ENCODE measurements around the gene STAMBPL1. TPM values are rescaled to one million over a fixed set of nuclear protein-coding genes. Genes with fewer than 3 reads are reported as not detected.

The STAMBPL1 gene
- total RNA-seq, 2 donors from 2014 or later: 28.2 to 39.9 TPM

- H3K9me3 Mint-ChIP-seq: peaks cover 0 to 1% of the 10 kb centered on the region in 2 donors
- peaks cover 30% of the 10 kb centered on the region for H3K27me3 Mint-ChIP-seq (ENCODE audit: low read depth)
- DNase-seq (no peak), ATAC-seq (replicated peaks in 1 of 2) (peak; percentile 45 to 48)
- no peak overlapping the region for H3K27ac Mint-ChIP-seq
- H3K36me3 Mint-ChIP-seq (ENCODE audit: insufficient read depth in 2 of 2): no peaks in the 10 kb centered on the region
- peaks cover 5% of the 10 kb centered on the region for H3K4me1 Mint-ChIP-seq (ENCODE audit: low read depth)
- H3K4me3 Mint-ChIP-seq: no peak overlapping the region
These were observed 38.5 kb upstream of the STAMBPL1 start for GRCh38 chr10:88841316-88842111.

GRCh38 chr10:88843171-88843570, 36.9 kb upstream of the STAMBPL1 start:
- Mint-ChIP-seq H3K9me3 (peaks cover 0 to 1% of the 10 kb centered on the region in 2 donors), H3K4me3 (no peak overlapping the region), H3K27ac (no peak overlapping the region), H3K36me3 (ENCODE audit: insufficient read depth in 2 of 2) (no peaks in the 10 kb centered on the region), H3K4me1 (ENCODE audit: low read depth) (peaks cover 14% of the 10 kb centered on the region), H3K27me3 (ENCODE audit: low read depth) (peaks cover 30% of the 10 kb centered on the region)
- ATAC-seq (replicated peaks in 1 of 2) (no peak), DNase-seq (no peak)

- peak overlapping the region; percentile 99 for H3K27ac Mint-ChIP-seq
- H3K4me1 Mint-ChIP-seq (ENCODE audit: low read depth): peaks cover 35% of the 10 kb centered on the region
- no peaks in the 10 kb centered on the region for H3K9me3 Mint-ChIP-seq
- peaks cover 36% of the 10 kb centered on the region for H3K27me3 Mint-ChIP-seq (ENCODE audit: low read depth)
- DNase-seq (no peak), ATAC-seq (replicated peaks in 1 of 2) (peak; percentile 75 to 80)
- H3K4me3 Mint-ChIP-seq: peak overlapping the region; percentile 56 to 92
- no peaks in the 10 kb centered on the region for H3K36me3 Mint-ChIP-seq (ENCODE audit: insufficient read depth in 2 of 2)
These were observed 31.5 kb upstream of the STAMBPL1 start for GRCh38 chr10:88848499-88848898.

GRCh38 chr10:88849234-88849633, 30.8 kb upstream of the STAMBPL1 start:
- no peak for DNase-seq
- H3K27ac Mint-ChIP-seq: peak overlapping the region; percentile 99
- peak overlapping the region; percentile 56 to 92 for H3K4me3 Mint-ChIP-seq
- H3K4me1 Mint-ChIP-seq (ENCODE audit: low read depth): peaks cover 38% of the 10 kb centered on the region
- H3K36me3 Mint-ChIP-seq (ENCODE audit: insufficient read depth in 2 of 2): no peaks in the 10 kb centered on the region
- peaks cover 29% of the 10 kb centered on the region for H3K27me3 Mint-ChIP-seq (ENCODE audit: low read depth)
- ATAC-seq (replicated peaks in 1 of 2): peak; percentile 87 to 89
- H3K9me3 Mint-ChIP-seq: no peaks in the 10 kb centered on the region

- H3K9me3 Mint-ChIP-seq: no peaks in the 10 kb centered on the region
- H3K27me3 Mint-ChIP-seq (ENCODE audit: low read depth): peaks cover 19% of the 10 kb centered on the region
- ATAC-seq (replicated peaks in 1 of 2): no peak
These were observed 29.3 kb upstream of the STAMBPL1 start for GRCh38 chr10:88850712-88851111.

GRCh38 chr10:88851706-88852105, 28.3 kb upstream of the STAMBPL1 start, which contains the start of gene ANKRD22:
TSS of gene ANKRD22 (minus strand) at chr10:88851844. CDS start at chr10:88851607, 237 bp downstream.
- H3K27me3 Mint-ChIP-seq (ENCODE audit: low read depth): peaks cover 14% of the 10 kb centered on the region
- no peaks in the 10 kb centered on the region for H3K9me3 Mint-ChIP-seq
- ATAC-seq (replicated peaks in 1 of 2): no peak
- H3K4me3 Mint-ChIP-seq: no peak within 1 kb of the TSS
- no peak within 1 kb of the TSS for H3K27ac Mint-ChIP-seq
- no peak for DNase-seq
- peaks cover 44% of the 10 kb centered on the region for H3K4me1 Mint-ChIP-seq (ENCODE audit: low read depth)
- H3K36me3 Mint-ChIP-seq (ENCODE audit: insufficient read depth in 2 of 2): no peaks in the 10 kb centered on the region

More at GRCh38 chr10:88850712-88851111, 29.3 kb upstream of the STAMBPL1 start:
- Mint-ChIP-seq H3K4me1 (ENCODE audit: low read depth) (peaks cover 44% of the 10 kb centered on the region), H3K4me3 (no peak overlapping the region), H3K27ac (no peak overlapping the region), H3K36me3 (ENCODE audit: insufficient read depth in 2 of 2) (no peaks in the 10 kb centered on the region)
- DNase-seq: no peak

GRCh38 chr10:88852327-88852726, 27.7 kb upstream of the STAMBPL1 start:
- no peak for ATAC-seq (replicated peaks in 1 of 2)
- Mint-ChIP-seq H3K27ac (no peak overlapping the region), H3K4me3 (no peak overlapping the region), H3K9me3 (no peaks in the 10 kb centered on the region), H3K4me1 (ENCODE audit: low read depth) (peaks cover 41% of the 10 kb centered on the region), H3K36me3 (ENCODE audit: insufficient read depth in 2 of 2) (no peaks in the 10 kb centered on the region), H3K27me3 (ENCODE audit: low read depth) (peaks cover 14% of the 10 kb centered on the region)
- DNase-seq: no peak

GRCh38 chr10:88853155-88853881, 26.7 kb upstream of the STAMBPL1 start:
- Mint-ChIP-seq H3K9me3 (no peaks in the 10 kb centered on the region), H3K4me3 (no peak overlapping the region), H3K36me3 (ENCODE audit: insufficient read depth in 2 of 2) (no peaks in the 10 kb centered on the region), H3K27ac (no peak overlapping the region), H3K4me1 (ENCODE audit: low read depth) (peaks cover 36% of the 10 kb centered on the region), H3K27me3 (ENCODE audit: low read depth) (peaks cover 14% of the 10 kb centered on the region)
- DNase-seq (no peak), ATAC-seq (replicated peaks in 1 of 2) (no peak)

- Mint-ChIP-seq H3K36me3 (ENCODE audit: insufficient read depth in 2 of 2) (no peaks in the 10 kb centered on the region), H3K9me3 (no peaks in the 10 kb centered on the region), H3K27me3 (ENCODE audit: low read depth) (peaks cover 14% of the 10 kb centered on the region), H3K4me1 (ENCODE audit: low read depth) (peaks cover 34% of the 10 kb centered on the region), H3K27ac (no peak overlapping the region), H3K4me3 (no peak overlapping the region)
- ATAC-seq (replicated peaks in 1 of 2) (no peak), DNase-seq (no peak)
These were observed 25.4 kb upstream of the STAMBPL1 start for GRCh38 chr10:88854684-88855083.

GRCh38 chr10:88857831-88858230, 22.2 kb upstream of the STAMBPL1 start:
- no peaks in the 10 kb centered on the region for H3K9me3 Mint-ChIP-seq
- ATAC-seq (replicated peaks in 1 of 2): no peak

GRCh38 chr10:88858491-88858890, 21.6 kb upstream of the STAMBPL1 start:
- no peaks in the 10 kb centered on the region for H3K36me3 Mint-ChIP-seq (ENCODE audit: insufficient read depth in 2 of 2)
- peaks cover 12% of the 10 kb centered on the region for H3K27me3 Mint-ChIP-seq (ENCODE audit: low read depth)
- no peaks in the 10 kb centered on the region for H3K9me3 Mint-ChIP-seq
- H3K4me1 Mint-ChIP-seq (ENCODE audit: low read depth): peaks cover 34% of the 10 kb centered on the region
- DNase-seq (no peak), ATAC-seq (replicated peaks in 1 of 2) (peak; percentile 87 to 94)
- H3K27ac Mint-ChIP-seq: peak overlapping the region; percentile 7
- no peak overlapping the region for H3K4me3 Mint-ChIP-seq

More at GRCh38 chr10:88857831-88858230, 22.2 kb upstream of the STAMBPL1 start:
- Mint-ChIP-seq H3K36me3 (ENCODE audit: insufficient read depth in 2 of 2) (no peaks in the 10 kb centered on the region), H3K27me3 (ENCODE audit: low read depth) (peaks cover 5% of the 10 kb centered on the region), H3K27ac (no peak overlapping the region), H3K4me3 (no peak overlapping the region), H3K4me1 (ENCODE audit: low read depth) (peaks cover 34% of the 10 kb centered on the region)
- DNase-seq: no peak

GRCh38 chr10:88861036-88861435, 19.0 kb upstream of the STAMBPL1 start:
- H3K36me3 Mint-ChIP-seq (ENCODE audit: insufficient read depth in 2 of 2): no peaks in the 10 kb centered on the region
- DNase-seq (no peak), ATAC-seq (replicated peaks in 1 of 2) (no peak)
- H3K27ac Mint-ChIP-seq: no peak overlapping the region
- H3K27me3 Mint-ChIP-seq (ENCODE audit: low read depth): peaks cover 27% of the 10 kb centered on the region
- peaks cover 25% of the 10 kb centered on the region for H3K4me1 Mint-ChIP-seq (ENCODE audit: low read depth)
- H3K9me3 Mint-ChIP-seq: no peaks in the 10 kb centered on the region
- no peak overlapping the region for H3K4me3 Mint-ChIP-seq

GRCh38 chr10:88865281-88865876, 14.7 kb upstream of the STAMBPL1 start:
- Mint-ChIP-seq H3K4me3 (no peak overlapping the region), H3K4me1 (ENCODE audit: low read depth) (peaks cover 4% of the 10 kb centered on the region), H3K36me3 (ENCODE audit: insufficient read depth in 2 of 2) (no peaks in the 10 kb centered on the region), H3K9me3 (no peaks in the 10 kb centered on the region), H3K27ac (no peak overlapping the region), H3K27me3 (ENCODE audit: low read depth) (peaks cover 27% of the 10 kb centered on the region)
- DNase-seq (no peak), ATAC-seq (replicated peaks in 1 of 2) (no peak)

Data from activated T-cell treated with anti-CD3 and anti-CD28 coated beads, Interleukin-2, amount 50 U/mL, for 72 hours (primary cell).